ENCODE results near the gene PLEKHA6.

DNA sequence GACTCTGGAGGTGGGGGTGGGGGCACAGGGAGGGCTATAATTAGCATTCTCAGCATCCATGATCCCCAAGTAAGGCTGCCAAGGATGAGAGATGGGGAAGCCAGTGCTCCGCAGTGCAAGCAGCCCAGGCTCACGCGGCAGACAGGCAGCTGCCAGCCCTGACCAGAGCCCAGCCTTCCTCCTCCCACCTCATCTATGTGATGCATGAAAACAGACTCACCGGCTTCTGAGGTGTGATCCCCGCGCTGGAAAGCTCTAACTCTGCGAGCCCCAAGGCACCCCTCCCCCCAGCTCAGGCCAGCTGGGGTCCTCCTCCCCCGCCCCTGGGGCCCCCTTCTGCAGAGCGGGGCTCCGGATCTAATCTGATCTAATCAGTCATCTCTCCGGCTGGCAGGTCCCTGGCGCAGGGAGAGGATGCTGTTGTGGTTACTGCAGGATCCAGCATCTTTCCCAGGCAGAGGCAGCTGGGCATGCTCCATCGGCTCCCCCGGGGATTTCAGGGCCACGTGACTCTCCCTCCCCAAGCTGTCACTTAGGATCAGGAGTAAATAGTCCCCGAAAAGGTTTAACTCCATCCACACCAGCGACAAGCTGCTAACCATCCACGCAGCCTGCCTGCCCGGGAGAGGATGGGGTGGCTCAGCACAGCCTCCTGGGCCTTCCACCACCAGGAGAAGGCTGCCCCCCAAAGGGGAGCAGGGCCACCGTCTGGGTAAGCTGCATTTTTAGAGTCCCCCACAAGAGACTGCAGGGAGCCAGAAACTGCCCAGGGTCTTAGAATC is at the start of gene PLEKHA6:
- peak; percentile 50 to 76 for TF ChIP-seq CTCF (conservative IDR thresholded peaks at IDR 0.05; ENCODE audit: low read depth in 2 of 2)
- no peak for TF ChIP-seq POLR2AphosphoS5 (IDR thresholded peaks at IDR 0.05; ENCODE audit: low read depth)

Measured in GM23338 (cell line).